Measurements from ENCODE around the gene TGFB1I1. TPM values are rescaled to one million over a fixed set of nuclear protein-coding genes. Genes with fewer than 3 reads are reported as not detected.

Gene TGFB1I1
- total RNA-seq, 2 experiments from 2014 or later: 0.20 to 0.48 TPM

GRCh38 chr16:31465788-31466370, 6.1 kb upstream of the TGFB1I1 start:
- CTCF ChIA-PET: no interaction called here
- H3K27ac Mint-ChIP-seq: no peak overlapping the region
- H3K9me3 Mint-ChIP-seq: no peaks in the 10 kb centered on the region
- H3K36me3 Mint-ChIP-seq (ENCODE audit: low read depth): peaks cover 14% of the 10 kb centered on the region
- peaks cover 3% of the 10 kb centered on the region for H3K27me3 Mint-ChIP-seq
- no peak for DNase-seq
- peaks cover 21% of the 10 kb centered on the region for H3K4me1 Mint-ChIP-seq
- no peak overlapping the region for H3K4me3 Mint-ChIP-seq
- POLR2A ChIA-PET: no interaction called here

- Mint-ChIP-seq H3K9me3 (no peaks in the 10 kb centered on the region), H3K27me3 (peaks cover 9% of the 10 kb centered on the region), H3K36me3 (ENCODE audit: low read depth) (peaks cover 14% of the 10 kb centered on the region), H3K27ac (no peak overlapping the region), H3K4me3 (no peak overlapping the region), H3K4me1 (peaks cover 15% of the 10 kb centered on the region)
- ChIA-PET POLR2A (interaction anchor here (0.6 kb wide), 1 partner anchor 92 kb away, joined by 6 read pairs; no protein-coding TSS in a partner anchor), CTCF (no interaction called here)
- DNase-seq: no peak
These were observed 5.5 kb upstream of the TGFB1I1 start for GRCh38 chr16:31466381-31466841.

DNA sequence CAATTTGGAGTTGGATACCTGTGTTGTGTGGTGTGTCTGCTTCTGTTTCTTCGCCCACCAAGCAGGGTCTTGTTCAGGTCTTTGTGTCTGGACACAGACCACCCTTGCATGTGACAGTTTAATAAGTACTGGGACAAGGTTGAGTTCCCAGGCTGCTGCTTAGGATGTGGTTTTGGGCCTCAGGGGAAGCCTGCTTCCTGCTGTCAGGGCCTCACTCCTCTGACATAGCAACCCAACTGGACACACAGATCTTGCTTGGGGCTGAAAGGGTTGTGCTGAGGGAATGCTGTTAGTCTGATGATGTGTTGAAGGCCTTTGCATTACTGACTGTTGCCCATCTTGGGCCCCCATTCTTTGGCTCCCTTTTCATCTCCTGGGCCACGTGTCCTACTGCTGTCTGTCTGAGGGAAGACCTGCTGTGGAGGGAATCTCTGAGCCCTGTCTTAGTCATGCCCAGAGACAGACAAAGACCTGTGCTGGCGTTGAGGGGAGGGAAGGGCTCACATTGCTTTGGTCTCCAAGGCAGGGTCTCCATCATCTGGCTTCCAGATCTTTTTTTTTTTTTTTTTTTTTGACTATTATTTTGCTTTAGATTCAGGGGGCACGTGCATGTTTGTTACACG, 4.7 kb upstream of the TGFB1I1 start:
- Mint-ChIP-seq H3K27me3 (peaks cover 12% of the 10 kb centered on the region), H3K27ac (no peak overlapping the region), H3K36me3 (ENCODE audit: low read depth) (peaks cover 14% of the 10 kb centered on the region), H3K9me3 (no peaks in the 10 kb centered on the region), H3K4me3 (no peak overlapping the region), H3K4me1 (peaks cover 15% of the 10 kb centered on the region)
- ChIA-PET CTCF (no interaction called here), POLR2A (no interaction called here)
- no peak for DNase-seq

DNA sequence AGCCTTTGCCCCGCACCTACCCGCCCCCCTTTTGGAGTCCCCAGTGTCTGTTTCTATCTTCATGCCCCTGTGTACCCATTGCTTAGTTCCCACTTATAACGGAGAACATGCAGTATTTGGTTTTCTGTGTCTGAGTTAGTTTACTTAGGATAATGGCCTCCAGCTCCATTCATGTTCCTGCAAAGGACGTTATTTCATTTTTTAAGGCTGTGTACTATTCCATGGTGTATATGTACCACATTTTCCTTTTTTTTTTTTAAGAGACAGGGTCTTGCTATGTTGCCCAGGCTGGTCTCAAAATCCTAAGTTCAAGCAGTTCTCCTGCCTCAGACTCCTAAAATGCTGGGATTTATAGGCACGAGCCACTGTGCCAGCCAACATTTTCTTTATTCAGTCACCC, 4.1 kb upstream of the TGFB1I1 start:
- no peaks in the 10 kb centered on the region for H3K9me3 Mint-ChIP-seq
- no peak overlapping the region for H3K27ac Mint-ChIP-seq
- DNase-seq: no peak
- POLR2A ChIA-PET: no interaction called here
- H3K4me3 Mint-ChIP-seq: no peak overlapping the region
- peaks cover 11% of the 10 kb centered on the region for H3K36me3 Mint-ChIP-seq (ENCODE audit: low read depth)
- peaks cover 18% of the 10 kb centered on the region for H3K27me3 Mint-ChIP-seq
- H3K4me1 Mint-ChIP-seq: peaks cover 21% of the 10 kb centered on the region
- CTCF ChIA-PET: interaction anchor here (1.1 to 1.5 kb wide), 4 partner anchors 7 to 401 kb away, joined by 3 to 6 read pairs (median 5); partner anchors contain the start of gene ARMC5

- peaks cover 33% of the 10 kb centered on the region for H3K27me3 Mint-ChIP-seq
- H3K4me1 Mint-ChIP-seq: peaks cover 19% of the 10 kb centered on the region
- no peak overlapping the region for H3K27ac Mint-ChIP-seq
- CTCF ChIA-PET: interaction anchor here (2.8 kb wide), 1 partner anchor 10 kb away, joined by 13 read pairs; the partner anchor contains the start of gene ARMC5
- peaks cover 5% of the 10 kb centered on the region for H3K36me3 Mint-ChIP-seq (ENCODE audit: low read depth)
- POLR2A ChIA-PET: interaction anchor here (0.6 kb wide), 1 partner anchor 242 kb away, joined by 3 read pairs; no protein-coding TSS in a partner anchor
- H3K9me3 Mint-ChIP-seq: no peaks in the 10 kb centered on the region
- no peak overlapping the region for H3K4me3 Mint-ChIP-seq
- DNase-seq: no peak
These were observed 1.3 kb upstream of the TGFB1I1 start for GRCh38 chr16:31470615-31471014.

- no peak overlapping the region for H3K4me3 Mint-ChIP-seq
- no peaks in the 10 kb centered on the region for H3K9me3 Mint-ChIP-seq
- no peak overlapping the region for H3K27ac Mint-ChIP-seq
- peaks cover 36% of the 10 kb centered on the region for H3K27me3 Mint-ChIP-seq
- H3K4me1 Mint-ChIP-seq: peaks cover 24% of the 10 kb centered on the region
- no peak for DNase-seq
- H3K36me3 Mint-ChIP-seq (ENCODE audit: low read depth): peaks cover 5% of the 10 kb centered on the region
- POLR2A ChIA-PET: no interaction called here
- CTCF ChIA-PET: interaction anchor here (2.8 kb wide), 1 partner anchor 11 kb away, joined by 13 read pairs; the partner anchor contains the start of gene ARMC5
These were observed 594 bp upstream of the TGFB1I1 start for GRCh38 chr16:31471241-31471874.

DNA sequence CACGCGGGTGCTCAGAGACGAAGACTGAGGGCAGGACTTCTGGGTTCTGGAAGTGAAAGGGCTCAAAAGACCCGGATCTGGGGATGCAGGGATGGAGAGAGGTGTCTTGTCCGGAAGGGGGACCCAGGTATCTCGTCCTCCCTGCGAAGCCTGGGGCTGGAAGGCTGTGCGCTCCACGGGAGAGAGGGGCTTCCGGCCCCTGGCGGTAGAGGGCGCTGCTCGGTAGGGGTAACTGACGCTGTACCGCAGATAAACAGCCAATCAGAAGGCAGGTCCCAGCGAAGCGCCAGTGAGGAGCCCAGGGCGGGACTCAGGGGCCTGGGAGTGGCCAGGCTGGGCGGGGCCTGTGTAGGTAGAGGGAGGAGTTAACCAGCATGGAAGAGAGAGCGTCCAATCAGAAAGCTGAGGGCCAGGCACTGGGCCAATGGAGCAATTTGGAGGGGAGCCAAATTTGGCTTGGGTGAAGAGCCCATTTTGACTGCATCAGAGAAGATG, 804 bp downstream of the TGFB1I1 start:
- Mint-ChIP-seq H3K36me3 (ENCODE audit: low read depth) (no peaks in the 10 kb centered on the region), H3K27ac (no peak overlapping the region), H3K27me3 (peaks cover 41% of the 10 kb centered on the region), H3K9me3 (no peaks in the 10 kb centered on the region), H3K4me1 (peaks cover 22% of the 10 kb centered on the region), H3K4me3 (peak overlapping the region; percentile 61)
- ChIA-PET POLR2A (no interaction called here), CTCF (interaction anchor here (2.3 kb wide), 1 partner anchor 12 kb away, joined by 10 read pairs; no protein-coding TSS in a partner anchor)
- DNase-seq: peak; percentile 20

GRCh38 chr16:31473264-31473984, 1.5 kb downstream of the TGFB1I1 start:
- DNase-seq: no peak
- Mint-ChIP-seq H3K27ac (no peak overlapping the region), H3K36me3 (ENCODE audit: low read depth) (no peaks in the 10 kb centered on the region), H3K4me3 (no peak overlapping the region), H3K27me3 (peaks cover 45% of the 10 kb centered on the region), H3K4me1 (peaks cover 25% of the 10 kb centered on the region), H3K9me3 (no peaks in the 10 kb centered on the region)
- ChIA-PET CTCF (interaction anchor here (2.3 kb wide), 1 partner anchor 13 kb away, joined by 10 read pairs; no protein-coding TSS in a partner anchor), POLR2A (no interaction called here)

- Mint-ChIP-seq H3K27ac (no peak overlapping the region), H3K36me3 (ENCODE audit: low read depth) (no peaks in the 10 kb centered on the region), H3K4me3 (no peak overlapping the region), H3K27me3 (peaks cover 45% of the 10 kb centered on the region), H3K9me3 (no peaks in the 10 kb centered on the region), H3K4me1 (peaks cover 25% of the 10 kb centered on the region)
- no peak for DNase-seq
- POLR2A ChIA-PET: no interaction called here
- CTCF ChIA-PET: interaction anchor here (0.6 to 2.3 kb wide), 2 partner anchors 14 to 17 kb away, joined by 3 to 10 read pairs; no protein-coding TSS in a partner anchor
These were observed 2.3 kb downstream of the TGFB1I1 start for GRCh38 chr16:31474173-31474714.

- Mint-ChIP-seq H3K4me1 (peaks cover 25% of the 10 kb centered on the region), H3K27ac (no peak overlapping the region), H3K9me3 (no peaks in the 10 kb centered on the region), H3K4me3 (no peak overlapping the region), H3K27me3 (peaks cover 49% of the 10 kb centered on the region), H3K36me3 (ENCODE audit: low read depth) (no peaks in the 10 kb centered on the region)
- no peak for DNase-seq
- CTCF ChIA-PET: interaction anchor here (1.0 to 2.3 kb wide), 2 partner anchors 15 kb away, joined by 7 to 10 read pairs; partner anchors contain the start of gene ARMC5
- POLR2A ChIA-PET: no interaction called here
These were observed 3.1 kb downstream of the TGFB1I1 start for GRCh38 chr16:31474773-31475738.

- DNase-seq: no peak
- CTCF ChIA-PET: interaction anchor here (1.0 to 4.4 kb wide), 2 partner anchors 16 kb away, joined by 7 to 33 read pairs; partner anchors contain the start of gene ARMC5
- H3K36me3 Mint-ChIP-seq (ENCODE audit: low read depth): no peaks in the 10 kb centered on the region
- POLR2A ChIA-PET: no interaction called here
- H3K4me3 Mint-ChIP-seq: peak overlapping the region; percentile 79
- H3K27me3 Mint-ChIP-seq: peaks cover 50% of the 10 kb centered on the region
- H3K4me1 Mint-ChIP-seq: peaks cover 25% of the 10 kb centered on the region
- no peaks in the 10 kb centered on the region for H3K9me3 Mint-ChIP-seq
- H3K27ac Mint-ChIP-seq: no peak overlapping the region
These were observed 4.0 kb downstream of the TGFB1I1 start for GRCh38 chr16:31475946-31476302.

Data from activated CD4-positive, alpha-beta T cell treated with anti-CD3 and anti-CD28 coated beads, Interleukin-2, amount 10 ng/mL, durations not matched to agents 7 days and 5 days (primary cell).